NOMO-1 treated with DMSO at 0.1 percent for 48 hours (cell line): Measurements from ENCODE around the gene HOXC11.

Experiments
- DNase-seq: peaks from one replicate; lab custom pipeline; 2025; ENCODE audit not compliant: unreplicated experiment; lab: John Stamatoyannopoulos, UW

Gene HOXC11

DNA sequence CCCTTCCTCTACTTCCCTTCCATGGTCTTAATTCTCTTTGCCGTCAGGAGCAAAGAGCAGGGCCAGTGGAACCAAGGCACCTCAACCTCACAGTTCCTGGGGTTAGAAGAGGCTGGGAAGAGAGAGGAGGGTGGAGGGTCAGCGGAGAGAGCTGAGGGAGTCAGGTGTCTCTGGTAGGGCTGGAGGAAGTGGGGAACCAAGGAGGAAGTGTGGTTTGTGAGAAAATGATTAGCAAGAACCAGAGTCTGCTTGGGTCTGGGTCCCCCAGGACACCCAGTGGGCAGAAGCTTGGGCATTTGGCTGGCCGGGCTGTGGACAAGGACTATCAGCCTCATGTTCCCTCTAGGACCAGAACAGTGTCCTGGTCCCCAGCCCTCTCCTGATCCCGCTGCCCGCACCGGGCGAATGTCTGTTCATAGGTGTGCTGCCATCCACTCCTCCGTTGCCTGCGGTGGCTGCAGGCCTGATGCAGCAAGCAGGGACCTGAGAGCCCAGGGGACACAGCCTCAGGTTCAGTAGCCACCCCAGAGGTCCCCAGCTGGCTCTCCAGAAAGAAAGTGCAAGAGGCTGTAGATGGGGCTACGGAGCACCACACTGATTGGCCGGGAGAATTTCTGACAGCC is 15.9 kb upstream of the HOXC11 start:
- peak; percentile 25 for DNase-seq

GRCh38 chr12:53958128-53958527 is 14.8 kb upstream of the HOXC11 start:
- DNase-seq: no peak

GRCh38 chr12:53959314-53959713 is 13.6 kb upstream of the HOXC11 start:
- no peak for DNase-seq

DNA sequence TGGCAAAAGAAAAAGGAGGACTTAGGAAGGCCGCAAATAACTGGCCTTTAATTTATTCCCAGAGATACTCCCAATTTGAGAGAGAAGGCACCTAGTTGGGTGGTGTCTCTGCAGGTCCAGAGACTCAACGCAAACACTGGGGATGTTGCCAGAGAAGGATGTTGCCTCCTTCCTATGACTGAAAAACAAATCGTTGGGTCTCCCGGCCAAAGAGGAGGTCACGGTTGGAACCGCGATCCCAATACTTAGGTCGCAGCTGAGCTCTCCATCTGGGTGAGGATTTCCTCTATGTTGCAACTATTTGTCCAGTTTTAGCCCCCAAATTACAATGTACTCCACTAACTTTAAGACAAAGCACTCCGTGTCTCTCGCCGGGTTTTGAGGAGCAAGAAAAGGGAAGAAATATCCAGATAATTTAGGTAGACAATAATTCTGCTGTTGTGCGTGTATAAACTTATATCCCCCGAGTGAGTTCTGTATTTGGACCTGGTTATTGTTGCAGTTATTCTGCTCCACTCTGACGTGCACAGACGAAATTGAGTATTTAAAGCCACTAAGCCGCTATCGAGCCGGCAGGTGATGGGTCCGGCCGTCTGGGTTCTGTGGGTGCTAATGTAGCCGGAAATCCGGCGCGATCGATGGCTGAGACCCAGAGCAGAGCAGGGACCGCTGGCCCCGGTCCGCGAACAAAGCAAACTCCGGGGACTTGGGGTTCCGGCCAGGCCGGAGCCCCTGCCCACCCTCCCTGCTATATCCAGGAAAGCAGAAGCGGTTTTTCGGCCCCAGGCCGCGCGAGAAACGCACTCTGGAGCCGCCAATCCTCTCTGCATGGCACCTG is 12.5 kb upstream of the HOXC11 start:
- DNase-seq: no peak

- DNase-seq: no peak
Observed at GRCh38 chr12:53961025-53961761, 11.7 kb upstream of the HOXC11 start.

DNA sequence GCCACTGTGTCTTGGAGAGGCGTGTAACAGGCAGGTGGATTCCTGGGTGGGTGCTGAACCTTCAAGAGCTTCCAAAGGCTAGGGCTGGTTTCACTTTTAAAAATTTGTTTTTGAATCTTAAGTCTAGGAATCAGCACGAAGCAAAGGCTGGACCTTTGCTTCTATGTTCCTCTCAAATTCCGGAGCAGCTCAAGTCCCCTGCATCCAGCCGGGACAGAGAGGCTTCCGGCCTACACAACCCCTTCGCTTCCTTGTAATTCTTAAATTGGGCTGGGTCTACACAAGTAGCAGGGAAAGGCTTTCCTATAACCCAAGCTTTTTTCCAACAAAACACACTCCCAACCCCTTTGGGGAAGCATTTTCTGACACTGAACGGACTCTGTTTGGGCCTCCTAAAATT is 9.9 kb upstream of the HOXC11 start:
- no peak for DNase-seq

DNA sequence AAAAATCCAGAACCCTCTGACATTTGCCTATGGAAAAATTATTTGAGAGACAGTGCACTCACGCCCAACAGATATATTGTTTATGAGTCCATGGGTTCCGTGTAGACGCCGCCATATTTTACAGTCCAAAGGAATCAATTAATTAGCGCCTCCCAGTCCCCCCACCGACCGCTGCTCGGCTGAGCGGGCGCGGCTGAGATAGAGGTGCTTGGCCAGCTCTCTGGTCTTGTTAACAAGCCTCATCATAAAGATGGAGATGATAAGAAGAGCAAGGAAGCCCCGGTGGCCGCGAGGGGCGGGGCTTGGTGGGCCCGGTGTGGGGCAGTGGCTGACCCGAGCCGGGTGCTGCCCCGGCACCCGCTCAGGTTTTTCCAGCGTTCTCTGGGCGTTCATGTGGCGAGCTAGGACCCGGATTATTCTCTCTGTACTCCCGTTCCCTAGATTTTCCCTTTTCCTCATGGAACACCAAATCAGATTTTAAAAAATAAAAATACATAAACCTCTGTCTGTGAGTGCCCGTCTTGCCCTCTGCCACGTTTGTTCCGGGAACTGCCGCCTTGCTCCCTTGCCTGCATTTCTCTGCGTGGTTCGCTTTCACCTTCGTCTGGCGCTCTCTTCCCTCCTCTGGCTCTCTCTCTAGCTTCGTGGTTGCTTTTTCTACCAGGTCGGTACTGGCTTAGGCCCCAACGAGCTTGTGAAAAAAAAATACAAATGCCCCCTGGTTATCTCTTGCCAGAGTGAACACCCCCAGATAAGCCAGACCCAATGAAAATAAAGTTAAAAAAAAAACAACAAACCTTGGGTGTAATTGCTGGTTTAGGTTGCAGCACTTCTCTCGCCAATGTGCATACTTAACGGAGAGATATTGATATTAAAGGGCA is 9.3 kb upstream of the HOXC11 start:
- DNase-seq: no peak

DNA sequence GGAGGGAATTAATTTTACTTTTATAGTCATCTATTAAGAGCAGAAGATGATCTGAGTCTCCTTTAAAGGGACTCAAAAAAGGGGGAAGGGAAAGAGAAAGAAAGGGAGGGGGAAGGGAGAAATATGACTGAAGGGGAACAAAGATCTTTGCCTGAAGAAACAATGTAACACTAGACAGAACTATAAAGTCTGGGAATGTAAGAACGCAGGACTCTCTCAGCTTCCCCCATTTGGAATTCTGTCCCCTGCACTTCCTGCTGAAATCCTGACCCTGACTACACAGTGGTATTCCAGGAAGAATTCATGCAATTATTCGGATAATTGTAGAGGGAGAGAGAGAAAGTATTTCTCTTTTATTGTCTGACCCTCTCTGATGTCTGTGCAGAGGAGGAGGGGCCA is 8.6 kb upstream of the HOXC11 start:
- no peak for DNase-seq

- no peak for DNase-seq
Observed at GRCh38 chr12:53965281-53966084, 7.4 kb upstream of the HOXC11 start.

GRCh38 chr12:53966085-53966384 is 6.9 kb upstream of the HOXC11 start:
- DNase-seq: no peak

DNA sequence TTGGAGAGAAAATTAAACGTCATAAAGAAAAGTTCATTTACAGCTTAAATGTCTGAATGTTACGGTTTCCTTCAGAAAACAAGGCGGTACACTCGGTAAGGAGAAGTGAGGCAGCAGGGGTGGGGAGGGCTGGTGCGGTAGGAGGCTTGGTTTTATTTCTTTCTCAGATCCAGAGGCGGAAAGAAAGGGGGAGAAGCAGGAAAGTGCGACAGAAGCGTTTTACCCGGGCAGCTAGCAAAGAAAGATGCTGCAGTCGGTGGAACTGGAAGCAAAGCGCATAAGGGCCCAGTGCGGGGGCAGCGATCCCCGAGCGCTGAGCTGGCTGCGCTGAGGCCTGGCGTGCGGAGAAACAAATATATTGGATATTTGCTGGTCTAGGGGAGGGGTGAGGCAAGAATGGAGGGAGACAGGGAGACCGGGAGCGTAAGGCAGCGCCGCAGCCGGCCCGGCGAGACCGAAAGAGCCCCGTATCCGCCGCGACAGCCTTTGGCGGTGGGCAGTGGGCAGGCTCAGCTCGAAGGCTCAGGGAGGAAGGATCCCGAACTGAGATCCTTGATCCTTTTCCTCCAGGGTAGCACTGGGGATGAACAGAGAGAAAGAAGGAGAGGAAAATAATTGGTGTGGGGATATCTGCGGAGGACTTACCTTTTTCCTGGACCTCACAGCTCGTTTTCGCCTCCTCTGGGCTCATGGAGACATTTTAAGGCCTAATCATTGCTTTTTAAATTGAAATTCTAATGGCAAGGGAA is 6.4 kb upstream of the HOXC11 start:
- DNase-seq: no peak

DNA sequence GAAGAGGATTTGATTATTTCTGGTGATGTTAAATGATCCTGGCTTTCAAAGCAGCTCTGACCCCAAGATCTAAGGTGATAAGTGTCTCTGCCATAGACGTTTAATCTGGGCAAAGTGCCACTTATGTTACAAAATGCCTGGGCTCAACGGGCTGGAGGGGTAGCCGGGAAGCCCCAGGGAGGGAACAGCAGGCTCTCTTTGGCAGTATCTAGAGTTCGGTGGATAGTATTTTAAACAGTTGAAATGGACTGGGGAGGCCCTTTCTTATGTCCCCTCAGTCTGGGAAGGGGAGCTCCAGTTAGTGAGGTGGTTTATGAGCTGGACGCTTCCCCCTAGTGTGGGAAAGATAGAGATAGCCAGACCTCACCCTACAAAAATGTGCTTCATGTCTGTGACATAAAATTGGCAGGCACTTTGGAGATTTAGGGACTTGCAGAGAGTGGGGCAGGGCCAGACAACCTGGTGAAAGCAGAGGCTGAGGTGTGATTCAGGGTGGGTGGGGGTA is 5.5 kb upstream of the HOXC11 start:
- DNase-seq: no peak

- DNase-seq: no peak
Observed at GRCh38 chr12:53968214-53969127, 4.5 kb upstream of the HOXC11 start.

DNA sequence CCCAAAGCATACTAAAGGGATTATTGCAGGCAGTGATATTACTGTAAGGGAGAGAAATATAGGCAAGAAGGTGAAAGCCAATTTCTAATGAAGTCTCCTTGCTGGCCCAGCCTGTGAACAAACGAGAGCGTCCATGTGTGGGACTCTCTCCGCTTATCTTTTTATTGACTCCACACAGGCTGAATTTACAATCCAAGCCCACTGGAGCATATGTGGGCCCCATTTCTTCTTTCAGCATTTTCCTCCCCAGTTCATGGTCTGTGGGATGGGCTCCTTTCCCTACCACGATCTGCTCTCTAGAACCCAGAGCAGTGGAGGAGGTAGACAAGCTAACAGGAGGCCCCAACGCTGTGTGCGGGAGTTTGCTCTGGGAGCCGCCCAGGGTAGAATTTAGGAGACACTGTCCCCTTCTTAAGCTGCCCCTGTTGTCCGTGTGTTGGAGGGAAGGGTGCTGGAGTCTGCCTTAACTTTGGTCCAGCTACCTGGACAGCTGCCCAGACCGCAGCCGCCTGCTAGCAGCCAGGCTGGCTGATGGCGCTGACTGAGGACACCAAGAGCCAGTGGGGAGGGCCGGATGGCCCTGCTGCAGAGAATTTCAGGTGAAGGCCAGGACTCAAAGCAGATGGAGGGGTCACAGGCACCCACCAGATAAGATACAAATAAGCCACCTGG is 3.2 kb upstream of the HOXC11 start:
- no peak for DNase-seq

- DNase-seq: no peak
Observed at GRCh38 chr12:53970451-53970850, 2.5 kb upstream of the HOXC11 start.

DNA sequence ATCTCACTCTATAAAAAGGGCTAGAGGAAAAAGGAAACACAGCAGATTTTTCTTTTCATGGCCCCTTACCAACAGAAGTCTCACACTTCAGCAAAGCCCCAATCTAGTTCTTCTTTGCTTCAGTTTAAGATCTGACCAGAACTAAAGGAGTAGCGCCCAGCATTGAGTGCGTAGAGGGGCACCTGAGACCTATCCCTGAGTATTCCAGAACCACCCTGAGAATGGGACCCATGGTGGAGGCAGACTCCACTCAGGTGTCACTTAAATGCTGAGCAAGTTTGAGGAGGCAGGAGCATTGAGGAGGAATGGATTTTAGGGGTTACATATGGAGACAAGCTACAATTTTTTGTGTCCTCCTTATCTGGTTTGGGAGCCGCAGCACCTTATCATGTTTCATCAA is 1.8 kb upstream of the HOXC11 start:
- DNase-seq: no peak

DNA sequence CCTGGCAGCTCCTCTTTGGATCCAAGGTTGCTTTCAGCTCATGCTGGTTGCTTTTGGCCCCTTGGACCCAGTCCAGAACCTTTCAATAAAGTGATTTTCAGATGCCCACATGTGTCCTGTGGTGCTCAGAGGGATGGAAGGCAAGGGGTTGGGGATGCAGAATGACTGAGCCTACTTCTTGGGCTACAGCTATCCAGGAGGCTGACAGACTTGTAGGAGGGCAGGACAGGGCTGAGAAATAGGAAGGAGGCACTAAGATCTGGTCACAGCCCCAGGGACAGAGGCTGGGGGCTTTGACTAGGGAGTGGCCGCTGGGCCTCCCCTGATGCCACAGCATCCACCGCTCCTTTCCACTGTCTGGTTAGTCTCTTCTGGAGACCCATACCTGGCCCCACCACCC is 1.2 kb upstream of the HOXC11 start:
- no peak for DNase-seq

DNA sequence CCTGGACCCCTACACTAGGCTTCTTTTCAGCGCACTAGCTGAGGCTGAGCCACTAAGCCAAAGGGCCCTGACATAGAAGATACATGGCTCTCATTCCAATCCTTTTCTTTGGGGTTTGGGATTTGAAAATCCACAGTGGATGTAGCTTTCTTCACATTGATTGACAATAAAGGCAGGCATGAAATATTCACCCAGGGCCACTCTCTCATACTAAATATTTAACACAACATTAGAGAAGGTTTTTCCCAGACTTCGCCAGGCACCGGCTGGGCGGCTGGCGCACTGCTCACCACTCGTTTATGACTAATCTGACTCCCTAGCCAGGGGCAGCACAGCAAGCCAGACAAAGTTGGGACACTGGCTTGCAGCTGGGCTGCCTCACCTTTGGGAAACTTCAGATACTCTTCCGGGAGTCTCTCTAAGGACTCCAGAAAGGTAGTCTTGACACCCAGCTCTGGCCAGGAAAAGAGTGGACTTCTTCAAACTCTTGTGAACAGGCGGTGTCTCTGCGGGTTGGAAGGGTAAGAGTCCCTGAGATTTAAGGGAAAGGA is 699 bp upstream of the HOXC11 start:
- no peak for DNase-seq
